Cardiac muscle cell (in vitro differentiated cells and primary cell): Measurements from ENCODE around the gene VANGL1. TPM values are rescaled to one million over a fixed set of nuclear protein-coding genes. Genes with fewer than 3 reads are reported as not detected.
A peak's percentile ranks its signal among the peaks of the same experiment; 100 is the strongest.

Experiments used
- DNase-seq, 2 donors: peaks; one replicate each; pipeline versions ENCODE4 v3.0.0 to v3.0.0-alpha.2; 2010 to 2017; ENCODE audit warnings: low read depth in 1 of 2, low spot score in 1 of 2
- H3K27ac ChIP-seq: fragments of 200-600 bp; sonication (generic); 2 replicates; pipeline ENCODE4 v1.5.1; 2016
- H3K27me3 ChIP-seq: fragments of 200-600 bp; sonication (generic); 2 replicates; pipeline ENCODE4 v1.6.0; 2016; ENCODE audit warnings: control low read depth
- H3K36me3 ChIP-seq: fragments of 200-600 bp; sonication (generic); 2 replicates; pipeline ENCODE4 v1.5.1; 2016; ENCODE audit warnings: control low read depth
- H3K4me1 ChIP-seq: fragments of 200-600 bp; sonication (generic); 2 replicates; pipeline ENCODE4 v1.8.1; 2017; ENCODE audit warnings: low read depth, mild to moderate bottlenecking, mixed run types
- H3K4me3 ChIP-seq: fragments of 200-600 bp; sonication (generic); 2 replicates; pipeline ENCODE4 v1.5.1; 2016; ENCODE audit warnings: mild to moderate bottlenecking
- H3K9me3 ChIP-seq: fragments of 200-600 bp; sonication (generic); 2 replicates; pipeline ENCODE4 v1.5.1; 2017; ENCODE audit warnings: low read depth, mild to moderate bottlenecking, control low read depth
- polyA plus RNA-seq: library from polyadenylated mRNA; unstranded; fragments of >200 nt; fragmentation: Nextera tagmentation; extraction: Ambion mirVana; gene quantifications from 2 replicates; pipeline ENCODE4 v1.2.1, GENCODE V29; 2016
- total RNA-seq: library from RNA; depleted of rRNA; stranded (reverse); fragments of >200 nt; gene quantifications from 2 replicates; pipeline ENCODE4 v1.2.3, GENCODE V29; 2016
- TF ChIP-seq, protein P1 (sequence below): IDR thresholded peaks from 2 replicates; pipeline ENCODE4 v1.5.1; 2012; ENCODE audit warnings: low read depth, mild to moderate bottlenecking, low read length

VANGL1 gene
- total and polyA plus RNA-seq, 2 experiments from 2014 or later, result 10.5 to 10.9 TPM

DNA sequence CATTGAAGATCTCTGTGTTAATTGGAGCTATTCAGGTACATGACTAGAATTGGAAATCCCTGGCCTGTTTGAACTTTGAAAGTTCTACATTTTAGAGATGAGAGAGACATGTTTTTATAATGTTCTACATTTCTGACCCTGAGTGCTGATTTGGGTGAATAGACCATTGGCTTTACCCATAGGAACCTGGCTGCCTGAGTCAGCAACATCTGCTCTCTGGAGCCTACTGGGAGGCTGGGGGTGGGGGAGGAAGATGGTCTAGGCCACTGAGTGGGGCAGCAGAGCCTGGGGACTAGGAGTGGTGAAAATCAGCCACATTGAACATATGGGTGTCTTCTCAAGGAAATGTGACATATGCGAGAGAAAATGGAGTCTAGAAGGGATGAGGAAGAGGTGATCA lies 1.4 kb upstream of the VANGL1 start:
- Histone ChIP-seq H3K27me3 (no peaks in the 10 kb centered on the region), H3K36me3 (no peaks in the 10 kb centered on the region), H3K27ac (no peak overlapping the region), H3K4me1 (peaks cover 15% of the 10 kb centered on the region), H3K4me3 (no peak overlapping the region), H3K9me3 (no peaks in the 10 kb centered on the region)
- no peak for DNase-seq
- TF ChIP-seq, protein P1, sequence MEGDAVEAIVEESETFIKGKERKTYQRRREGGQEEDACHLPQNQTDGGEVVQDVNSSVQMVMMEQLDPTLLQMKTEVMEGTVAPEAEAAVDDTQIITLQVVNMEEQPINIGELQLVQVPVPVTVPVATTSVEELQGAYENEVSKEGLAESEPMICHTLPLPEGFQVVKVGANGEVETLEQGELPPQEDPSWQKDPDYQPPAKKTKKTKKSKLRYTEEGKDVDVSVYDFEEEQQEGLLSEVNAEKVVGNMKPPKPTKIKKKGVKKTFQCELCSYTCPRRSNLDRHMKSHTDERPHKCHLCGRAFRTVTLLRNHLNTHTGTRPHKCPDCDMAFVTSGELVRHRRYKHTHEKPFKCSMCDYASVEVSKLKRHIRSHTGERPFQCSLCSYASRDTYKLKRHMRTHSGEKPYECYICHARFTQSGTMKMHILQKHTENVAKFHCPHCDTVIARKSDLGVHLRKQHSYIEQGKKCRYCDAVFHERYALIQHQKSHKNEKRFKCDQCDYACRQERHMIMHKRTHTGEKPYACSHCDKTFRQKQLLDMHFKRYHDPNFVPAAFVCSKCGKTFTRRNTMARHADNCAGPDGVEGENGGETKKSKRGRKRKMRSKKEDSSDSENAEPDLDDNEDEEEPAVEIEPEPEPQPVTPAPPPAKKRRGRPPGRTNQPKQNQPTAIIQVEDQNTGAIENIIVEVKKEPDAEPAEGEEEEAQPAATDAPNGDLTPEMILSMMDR, result no peak

DNA sequence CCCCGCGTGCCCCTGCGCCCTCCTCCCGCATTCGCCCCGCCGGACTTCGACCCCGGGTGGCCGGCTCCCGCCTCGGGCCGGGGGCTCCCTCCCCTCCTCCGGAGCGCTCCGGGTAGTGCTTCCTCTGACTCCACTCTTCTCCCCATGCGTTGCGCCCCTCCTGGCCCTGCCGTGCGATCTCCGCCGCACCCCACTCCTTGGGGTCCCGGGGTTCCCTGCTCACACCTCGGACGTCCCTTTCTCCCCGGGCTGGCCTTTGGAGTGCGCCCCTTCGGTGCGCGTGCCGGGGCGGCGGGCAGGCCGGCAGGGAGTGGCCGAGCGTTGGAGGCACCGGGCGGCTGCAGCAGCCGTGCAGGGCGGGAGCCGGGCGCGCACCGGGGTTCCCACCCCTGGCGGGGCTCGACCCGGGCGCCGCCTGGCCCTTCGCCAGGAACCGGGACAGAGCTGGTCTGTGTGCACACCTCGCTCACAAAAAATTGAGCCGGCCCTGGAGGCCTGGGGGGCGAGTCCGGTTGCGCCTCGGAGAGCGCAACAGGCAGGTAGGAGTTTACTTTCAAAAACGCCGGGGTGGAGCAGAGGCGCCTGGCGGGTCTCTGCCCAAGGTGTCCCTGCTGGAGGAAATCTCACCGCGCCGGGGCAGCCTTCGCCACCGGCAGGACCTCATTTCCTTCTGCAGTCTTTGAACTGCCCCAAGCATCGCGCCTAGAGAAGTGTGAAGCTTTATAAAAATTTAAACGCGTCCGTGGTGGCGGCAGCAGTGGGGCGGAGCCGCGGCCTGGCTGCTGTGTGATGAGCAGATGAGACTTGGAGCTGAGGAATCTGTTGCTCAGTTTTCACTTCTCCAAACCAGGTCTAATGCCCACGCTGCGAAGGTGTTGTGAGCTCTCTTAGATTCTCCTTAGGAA lies 650 bp downstream of the VANGL1 start:
- Histone ChIP-seq H3K36me3 (no peaks in the 10 kb centered on the region), H3K4me3 (peak overlapping the region; percentile 80), H3K27me3 (no peaks in the 10 kb centered on the region), H3K9me3 (no peaks in the 10 kb centered on the region), H3K27ac (peak overlapping the region; percentile 83), H3K4me1 (peaks cover 15% of the 10 kb centered on the region)
- TF ChIP-seq, protein P1, result peak; percentile 6
- DNase-seq, result peak; percentile 36 to 75

DNA sequence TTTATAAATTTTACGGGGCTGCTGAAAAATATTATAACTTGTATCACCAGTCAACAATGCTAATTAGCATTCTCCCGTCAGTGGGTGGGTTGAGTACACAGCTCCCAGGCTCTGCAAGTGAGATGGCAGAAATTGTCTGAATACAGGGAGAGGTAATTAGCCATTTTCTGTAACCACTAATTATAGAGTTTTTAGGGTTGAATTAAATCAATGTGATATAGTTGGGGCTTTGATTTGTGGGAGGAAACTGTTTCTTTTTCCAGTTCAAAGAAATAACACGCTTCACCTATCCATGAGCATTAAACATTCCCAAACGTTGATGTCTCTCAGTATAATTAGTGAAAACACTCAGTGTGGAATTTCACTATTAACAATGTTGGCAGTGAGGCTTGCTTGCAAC lies 1.5 kb downstream of the VANGL1 start:
- TF ChIP-seq, protein P1, result no peak
- Histone ChIP-seq H3K27ac (peak overlapping the region; percentile 83), H3K4me1 (peaks cover 20% of the 10 kb centered on the region), H3K36me3 (no peaks in the 10 kb centered on the region), H3K4me3 (peak overlapping the region; percentile 80), H3K9me3 (no peaks in the 10 kb centered on the region), H3K27me3 (no peaks in the 10 kb centered on the region)
- DNase-seq, result no peak

DNA sequence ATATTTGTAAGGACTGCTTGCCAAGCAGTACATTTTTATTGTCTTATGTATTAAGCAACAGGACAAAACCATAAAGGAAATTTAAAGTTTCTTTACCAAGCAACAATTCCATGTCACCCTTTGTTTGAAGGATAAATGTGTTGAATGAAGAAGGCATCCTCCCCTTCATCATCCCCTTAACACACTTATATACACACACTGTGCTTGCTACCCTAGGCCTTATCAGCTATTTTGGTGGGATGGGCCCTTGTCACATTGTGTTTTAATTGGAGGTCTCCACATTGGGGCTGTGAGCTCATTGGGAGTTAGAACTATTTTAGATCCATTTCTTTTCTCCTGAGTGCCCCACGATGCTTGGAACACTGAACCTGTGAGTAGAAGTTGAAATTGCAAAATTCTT lies 1.9 kb downstream of the VANGL1 start:
- Histone ChIP-seq H3K4me3 (no peak overlapping the region), H3K27me3 (no peaks in the 10 kb centered on the region), H3K36me3 (no peaks in the 10 kb centered on the region), H3K9me3 (no peaks in the 10 kb centered on the region), H3K4me1 (peaks cover 24% of the 10 kb centered on the region), H3K27ac (peak overlapping the region; percentile 83)
- DNase-seq, result no peak
- TF ChIP-seq, protein P1, result no peak

DNA sequence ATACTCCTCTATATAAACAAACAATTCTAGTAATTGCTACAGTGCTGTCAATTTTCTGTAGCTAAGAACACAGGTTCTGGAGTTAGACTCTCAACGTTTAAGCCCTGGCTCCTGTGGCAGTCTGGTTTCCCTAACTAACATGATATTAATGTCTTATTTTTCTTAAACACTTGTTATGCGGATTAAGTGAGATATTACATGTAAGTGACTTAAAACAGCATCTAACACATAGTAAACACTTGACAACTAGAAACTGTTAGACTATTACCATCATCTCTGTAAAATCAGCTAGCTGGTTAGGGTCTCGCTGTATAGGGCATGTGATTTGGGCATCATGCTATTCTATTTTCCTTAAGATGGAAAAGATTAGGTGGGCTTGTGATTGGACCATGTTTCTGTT lies 2.3 kb downstream of the VANGL1 start:
- Histone ChIP-seq H3K36me3 (no peaks in the 10 kb centered on the region), H3K9me3 (no peaks in the 10 kb centered on the region), H3K27ac (no peak overlapping the region), H3K4me3 (no peak overlapping the region), H3K27me3 (no peaks in the 10 kb centered on the region), H3K4me1 (peaks cover 28% of the 10 kb centered on the region)
- TF ChIP-seq, protein P1, result no peak
- no peak for DNase-seq
